ENCODE results near the gene GOLGA5.

The GOLGA5 gene

DNA sequence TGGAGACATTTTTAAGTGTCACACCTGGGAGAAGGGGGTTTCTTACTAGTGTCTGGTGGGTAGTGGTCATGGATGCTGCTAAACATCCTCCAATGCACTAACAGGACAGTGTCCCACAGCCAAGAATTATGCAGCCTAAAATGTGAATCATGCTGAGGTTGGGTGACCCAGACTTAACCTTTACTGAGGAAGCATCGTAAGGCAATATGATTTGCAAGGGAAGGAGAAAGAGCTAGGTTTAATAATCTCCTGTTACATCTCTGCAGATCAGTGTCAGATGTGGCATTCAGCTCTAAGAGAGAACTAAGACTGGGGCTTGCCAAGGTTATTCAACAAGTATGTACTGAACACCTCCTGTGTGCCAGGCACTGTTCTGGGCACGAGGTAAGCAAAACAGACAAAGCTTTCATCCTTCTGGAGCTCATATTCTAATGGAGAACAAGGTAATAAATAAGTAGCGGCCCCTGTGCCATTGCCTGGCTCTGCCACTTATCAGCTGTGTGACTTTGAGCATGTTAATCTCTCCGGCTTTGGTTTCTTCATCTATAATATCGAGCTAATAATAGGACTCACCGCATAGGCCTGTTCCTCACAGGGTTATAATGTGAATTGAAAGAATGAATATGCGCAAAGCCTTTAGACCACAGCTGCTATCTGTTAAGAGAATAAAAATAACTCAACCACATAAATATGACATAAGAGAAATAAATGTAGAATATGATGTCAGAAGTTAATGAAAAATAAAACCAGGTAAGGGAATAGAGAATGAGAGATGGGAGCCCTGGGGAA, 13.5 kb upstream of the GOLGA5 start:
- in situ Hi-C loops (cut with MboI; ENCODE audit: low pct_unique_long_range_greater_than_20kb, low sequenced_read_pairs, unreplicated experiment), result loop anchor here (5.0 to 25.0 kb wide), 2 partner anchors 68 to 193 kb away; no protein-coding TSS in a partner anchor
- TF ChIP-seq, protein P1, sequence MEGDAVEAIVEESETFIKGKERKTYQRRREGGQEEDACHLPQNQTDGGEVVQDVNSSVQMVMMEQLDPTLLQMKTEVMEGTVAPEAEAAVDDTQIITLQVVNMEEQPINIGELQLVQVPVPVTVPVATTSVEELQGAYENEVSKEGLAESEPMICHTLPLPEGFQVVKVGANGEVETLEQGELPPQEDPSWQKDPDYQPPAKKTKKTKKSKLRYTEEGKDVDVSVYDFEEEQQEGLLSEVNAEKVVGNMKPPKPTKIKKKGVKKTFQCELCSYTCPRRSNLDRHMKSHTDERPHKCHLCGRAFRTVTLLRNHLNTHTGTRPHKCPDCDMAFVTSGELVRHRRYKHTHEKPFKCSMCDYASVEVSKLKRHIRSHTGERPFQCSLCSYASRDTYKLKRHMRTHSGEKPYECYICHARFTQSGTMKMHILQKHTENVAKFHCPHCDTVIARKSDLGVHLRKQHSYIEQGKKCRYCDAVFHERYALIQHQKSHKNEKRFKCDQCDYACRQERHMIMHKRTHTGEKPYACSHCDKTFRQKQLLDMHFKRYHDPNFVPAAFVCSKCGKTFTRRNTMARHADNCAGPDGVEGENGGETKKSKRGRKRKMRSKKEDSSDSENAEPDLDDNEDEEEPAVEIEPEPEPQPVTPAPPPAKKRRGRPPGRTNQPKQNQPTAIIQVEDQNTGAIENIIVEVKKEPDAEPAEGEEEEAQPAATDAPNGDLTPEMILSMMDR (IDR thresholded peaks at IDR 0.05; ENCODE audit: extremely low read depth, insufficient read depth, missing control alignments), result no peak
- no peak for DNase-seq (ENCODE audit: low spot score)

DNA sequence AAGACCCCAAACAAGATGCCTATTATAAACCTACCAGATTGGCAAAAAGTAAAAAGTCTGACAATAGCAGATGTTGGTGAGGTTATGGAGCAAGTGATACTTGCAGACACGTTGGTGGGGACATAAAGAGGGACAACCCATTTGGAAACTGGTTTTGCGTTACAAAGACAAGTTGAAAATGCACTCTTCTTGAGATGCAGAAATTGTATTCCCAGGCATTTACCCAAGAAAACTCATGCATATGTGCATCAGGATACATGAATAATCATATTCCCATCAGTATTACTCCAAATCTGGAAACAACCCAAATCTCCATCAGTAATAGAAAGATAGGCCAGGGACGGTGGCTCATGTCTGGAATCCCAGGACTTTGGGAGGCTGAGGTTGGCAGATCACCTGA, 12.8 kb upstream of the GOLGA5 start:
- TF ChIP-seq, protein P1 (IDR thresholded peaks at IDR 0.05; ENCODE audit: extremely low read depth, insufficient read depth, missing control alignments), result no peak
- in situ Hi-C loops (cut with MboI; ENCODE audit: low pct_unique_long_range_greater_than_20kb, low sequenced_read_pairs, unreplicated experiment), result loop anchor here (5.0 to 25.0 kb wide), 2 partner anchors 69 to 194 kb away; no protein-coding TSS in a partner anchor
- no peak for DNase-seq (ENCODE audit: low spot score)

DNA sequence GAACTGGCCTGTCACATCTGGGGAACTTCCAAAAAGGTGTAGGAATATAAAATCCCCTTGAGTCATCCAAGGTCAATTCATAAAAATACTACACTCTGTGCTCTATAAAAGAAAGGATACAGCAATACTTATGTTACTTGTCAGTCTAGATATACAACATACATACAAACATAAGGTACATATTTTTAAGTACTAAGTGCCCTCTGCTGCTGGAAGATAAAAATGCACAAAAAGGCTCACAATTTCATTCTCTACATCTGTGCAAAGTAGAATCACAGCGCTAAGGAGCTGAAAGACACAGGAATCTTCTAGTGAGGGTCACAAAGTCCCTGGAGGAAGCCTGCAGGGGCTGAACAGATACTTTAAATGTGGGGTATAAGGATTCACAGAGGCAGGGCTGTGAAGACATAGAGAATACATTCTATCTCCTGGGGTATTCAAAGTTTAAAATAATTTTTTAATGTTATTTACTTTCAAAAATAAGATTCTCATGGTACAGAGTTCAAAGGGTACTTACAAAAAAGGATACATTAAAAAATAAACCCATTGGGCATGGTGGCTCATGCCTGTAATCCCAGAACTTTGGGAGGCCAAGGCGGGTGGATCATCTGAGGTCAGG, 10.2 kb upstream of the GOLGA5 start:
- in situ Hi-C loops (cut with MboI; ENCODE audit: low pct_unique_long_range_greater_than_20kb, low sequenced_read_pairs, unreplicated experiment), result loop anchor here (5.0 to 25.0 kb wide), 2 partner anchors 72 to 197 kb away; no protein-coding TSS in a partner anchor
- peak; percentile 51 for DNase-seq (ENCODE audit: low spot score)
- TF ChIP-seq, protein P1 (IDR thresholded peaks at IDR 0.05; ENCODE audit: extremely low read depth, insufficient read depth, missing control alignments), result peak; percentile 71

DNA sequence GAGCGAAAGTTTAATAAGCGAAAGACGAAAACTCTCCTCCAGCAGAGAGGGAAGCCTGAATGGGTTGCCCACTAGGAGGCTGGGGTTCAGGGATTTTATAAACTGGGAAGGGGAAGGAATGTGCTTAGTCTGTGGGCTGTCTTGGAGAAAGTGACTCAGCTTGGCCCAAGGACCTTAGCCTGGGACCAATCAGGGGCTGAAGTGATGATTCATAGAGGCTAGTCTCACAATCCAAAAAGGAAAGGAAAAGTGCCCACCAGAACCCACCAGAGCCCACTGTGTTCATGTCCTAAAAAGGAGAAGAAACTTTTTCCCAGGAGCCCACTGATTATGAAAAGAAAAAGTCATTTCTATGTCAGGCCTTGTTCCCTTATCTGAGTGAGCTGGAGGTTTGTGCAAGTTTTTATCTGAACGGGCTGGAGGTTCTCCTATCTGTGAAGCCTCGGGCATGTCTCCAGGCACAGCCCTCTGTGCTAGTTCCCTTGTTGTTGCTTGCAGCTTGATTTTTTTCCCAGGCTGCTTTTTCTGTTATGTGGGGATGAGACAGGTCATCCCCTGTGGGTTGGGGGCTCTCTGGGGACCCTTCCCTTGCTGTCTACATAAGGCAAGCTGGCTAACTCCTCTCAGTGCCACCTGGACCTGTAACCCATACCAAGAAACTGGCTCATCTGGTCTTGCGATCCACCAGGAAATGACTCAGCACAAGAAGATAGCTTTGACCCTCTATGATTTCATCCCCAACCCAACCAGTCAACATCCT, 8.3 kb upstream of the GOLGA5 start:
- DNase-seq (ENCODE audit: low spot score), result no peak
- TF ChIP-seq, protein P1 (IDR thresholded peaks at IDR 0.05; ENCODE audit: extremely low read depth, insufficient read depth, missing control alignments), result no peak
- in situ Hi-C loops (cut with MboI; ENCODE audit: low pct_unique_long_range_greater_than_20kb, low sequenced_read_pairs, unreplicated experiment), result loop anchor here (25.0 kb wide), 1 partner anchor 199 kb away; no protein-coding TSS in a partner anchor

DNA sequence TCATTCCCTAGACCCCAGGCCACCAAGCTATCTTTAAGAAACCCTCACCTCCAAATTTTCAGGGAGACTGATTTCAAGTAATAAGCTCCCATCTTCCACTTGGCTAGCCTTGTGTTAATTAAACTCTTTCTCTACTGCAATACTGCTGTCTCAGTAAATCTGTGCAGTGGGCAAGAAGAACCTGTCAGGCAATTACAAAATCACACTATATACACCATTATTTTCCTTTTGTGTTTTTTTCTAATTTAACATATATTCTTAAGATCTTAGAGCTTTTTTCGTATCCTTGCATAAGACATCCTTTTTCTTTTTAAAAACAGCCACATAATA, 7.7 kb upstream of the GOLGA5 start:
- TF ChIP-seq, protein P1 (IDR thresholded peaks at IDR 0.05; ENCODE audit: extremely low read depth, insufficient read depth, missing control alignments), result no peak
- DNase-seq (ENCODE audit: low spot score), result no peak
- in situ Hi-C loops (cut with MboI; ENCODE audit: low pct_unique_long_range_greater_than_20kb, low sequenced_read_pairs, unreplicated experiment), result loop anchor here (25.0 kb wide), 1 partner anchor 199 kb away; no protein-coding TSS in a partner anchor

DNA sequence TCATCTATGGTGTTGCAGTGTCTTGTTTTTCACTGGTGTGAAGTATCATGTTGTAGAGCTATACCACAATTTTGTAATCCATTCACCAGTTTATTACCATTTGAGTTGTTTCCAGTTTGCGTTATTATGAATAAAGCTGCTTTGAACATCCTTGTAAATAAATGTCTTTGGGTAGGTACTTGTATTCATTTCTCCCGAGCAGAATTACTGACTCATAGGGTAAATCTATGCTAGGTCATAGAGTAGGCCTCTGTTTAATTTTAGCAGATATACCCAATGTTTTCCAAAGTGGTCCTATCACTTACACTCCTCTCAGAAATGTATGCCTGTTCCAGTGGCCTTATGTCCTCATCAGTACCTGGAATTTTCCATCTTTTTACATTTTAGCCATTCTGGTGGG, 6.6 kb upstream of the GOLGA5 start:
- TF ChIP-seq, protein P1 (IDR thresholded peaks at IDR 0.05; ENCODE audit: extremely low read depth, insufficient read depth, missing control alignments), result no peak
- DNase-seq (ENCODE audit: low spot score), result no peak
- in situ Hi-C loops (cut with MboI; ENCODE audit: low pct_unique_long_range_greater_than_20kb, low sequenced_read_pairs, unreplicated experiment), result loop anchor here (25.0 kb wide), 1 partner anchor 200 kb away; no protein-coding TSS in a partner anchor

Data from GM13977 (cell line).